HepG2 (cell line): Measurements from ENCODE around the gene ZNF24. TPM values are rescaled to one million over a fixed set of nuclear protein-coding genes. Genes with fewer than 3 reads are reported as not detected.
A peak's percentile ranks its signal among the peaks of the same experiment; 100 is the strongest.

Source experiments
- BRD4 ChIP-seq: sonication (generic); formaldehyde crosslinking; IDR thresholded peaks from 2 replicates; pipeline ENCODE4 v1.4.0; 2020; ENCODE audit warnings: missing genetic modification reagents
- JARID2 ChIP-seq: sonication (generic); formaldehyde crosslinking; IDR thresholded peaks from 2 replicates; pipeline ENCODE4 v1.8.1; 2023; ENCODE audit warnings: missing genetic modification reagents, inconsistent platforms; ENCODE audit not compliant: insufficient replicate concordance
- KAT7 ChIP-seq: IDR thresholded peaks from 2 replicates; pipeline ENCODE4 v1.6.1; 2018; ENCODE audit warnings: borderline replicate concordance, missing compliant biosample characterization
- KAT8 ChIP-seq: IDR thresholded peaks from 2 replicates; pipeline ENCODE4 v1.6.1; 2016; ENCODE audit warnings: missing genetic modification reagents, missing compliant biosample characterization
- KMT2A ChIP-seq: sonication (generic); formaldehyde crosslinking; IDR thresholded peaks from 2 replicates; pipeline ENCODE4 v1.4.0; 2020; ENCODE audit warnings: missing genetic modification reagents
- MXD4 ChIP-seq: IDR thresholded peaks from 2 replicates; pipeline ENCODE4 v1.6.1; 2016; ENCODE audit warnings: mild to moderate bottlenecking, missing biosample characterization, missing genetic modification reagents
- NCOA1 ChIP-seq: sonication (generic); formaldehyde crosslinking; IDR thresholded peaks from 2 replicates; pipeline ENCODE4 v1.9.0; 2021; ENCODE audit warnings: missing genetic modification reagents
- NRL ChIP-seq: sonication (generic); formaldehyde crosslinking; IDR thresholded peaks from 2 replicates; pipeline ENCODE4 v1.5.0; 2020; ENCODE audit warnings: missing genetic modification reagents, mild to moderate bottlenecking, moderate library complexity, borderline replicate concordance
- RBFOX2 ChIP-seq: fragments of 200-400 bp; formaldehyde crosslinking; IDR thresholded peaks from 2 replicates; pipeline ENCODE4 v1.6.1; 2017; ENCODE audit warnings: low read depth, mild to moderate bottlenecking, low read length
- RXRB ChIP-seq: IDR thresholded peaks from 2 replicates; pipeline ENCODE4 v1.6.1; 2016; ENCODE audit warnings: borderline replicate concordance, missing genetic modification reagents, missing compliant biosample characterization
- SIN3A ChIP-seq: IDR thresholded peaks from 2 replicates; pipeline ENCODE4 v1.6.1; 2011; ENCODE audit warnings: low read depth, mild to moderate bottlenecking, control low read depth, low read length, borderline replicate concordance
- ZBTB21 ChIP-seq: sonication (generic); formaldehyde crosslinking; IDR thresholded peaks from 2 replicates; pipeline ENCODE4 v1.4.0; 2020; ENCODE audit warnings: missing genetic modification reagents
- ZNF235 ChIP-seq: sonication (generic); formaldehyde crosslinking; IDR thresholded peaks from 2 replicates; pipeline ENCODE4 v1.8.1; 2023; ENCODE audit warnings: mild to moderate bottlenecking, missing genetic modification reagents, borderline replicate concordance
- ZNF274 ChIP-seq: sonication (generic); formaldehyde crosslinking; IDR thresholded peaks from 2 replicates; pipeline ENCODE4 v1.5.1; 2020; ENCODE audit warnings: mild to moderate bottlenecking, missing genetic modification reagents
- ZNF607 ChIP-seq: sonication (generic); formaldehyde crosslinking; IDR thresholded peaks from 2 replicates; pipeline ENCODE4 v1.5.1; 2020; ENCODE audit warnings: missing genetic modification reagents, mild to moderate bottlenecking, borderline replicate concordance
- polyA plus RNA-seq, 8 experiments: library from polyadenylated mRNA; depleted of rRNA in 3 of 8; stranded (reverse) in 7 of 8; unstranded in 1 of 8; fragments of >200 nt; fragmentation: Illumina TruSeq in 4 of 8; extraction: Trizol in 4 of 8; gene quantifications; 2 replicates each; pipeline versions ENCODE4 v1.2.1 to v1.2.3, GENCODE V29; 2011 to 2016; ENCODE audit warnings: low read depth in 4 of 8, missing spikeins in 1 of 8, mixed read lengths in 1 of 8; ENCODE audit not compliant: insufficient read depth in 1 of 8
- total RNA-seq, 5 experiments: library from RNA; depleted of rRNA; stranded (reverse); fragments of >200 nt; fragmentation: Illumina TruSeq; extraction: Trizol; gene quantifications; 2 replicates each; pipeline ENCODE4 v1.2.3, GENCODE V29; 2016; ENCODE audit warnings: low read depth in 1 of 5
- TF ChIP-seq, protein P1 (sequence below): sonication (generic); formaldehyde crosslinking; IDR thresholded peaks from 2 replicates; pipeline ENCODE4 v1.5.0; 2020; ENCODE audit warnings: mild to moderate bottlenecking, missing genetic modification reagents, borderline replicate concordance
- TF ChIP-seq, protein P2 (sequence below): sonication (generic); formaldehyde crosslinking; IDR thresholded peaks from 2 replicates; pipeline ENCODE4 v1.9.0; 2022; ENCODE audit warnings: missing genetic modification reagents, mild to moderate bottlenecking, borderline replicate concordance
- TF ChIP-seq, protein P3 (sequence below): sonication (generic); IDR thresholded peaks from 2 replicates; pipeline ENCODE4 v1.6.1; 2016; ENCODE audit warnings: low read depth, borderline replicate concordance
- TF ChIP-seq, protein P4 (sequence below): sonication (generic); formaldehyde crosslinking; IDR thresholded peaks from 2 replicates; pipeline ENCODE4 v1.8.0; 2022; ENCODE audit warnings: low read depth, missing genetic modification reagents

The ZNF24 gene
- total and polyA plus RNA-seq, 2 of the 13 experiments (the other 11 are each of a cell fraction or from before 2014, with no cell fraction given): 19.5 to 41.1 TPM

- TF ChIP-seq, protein P1, sequence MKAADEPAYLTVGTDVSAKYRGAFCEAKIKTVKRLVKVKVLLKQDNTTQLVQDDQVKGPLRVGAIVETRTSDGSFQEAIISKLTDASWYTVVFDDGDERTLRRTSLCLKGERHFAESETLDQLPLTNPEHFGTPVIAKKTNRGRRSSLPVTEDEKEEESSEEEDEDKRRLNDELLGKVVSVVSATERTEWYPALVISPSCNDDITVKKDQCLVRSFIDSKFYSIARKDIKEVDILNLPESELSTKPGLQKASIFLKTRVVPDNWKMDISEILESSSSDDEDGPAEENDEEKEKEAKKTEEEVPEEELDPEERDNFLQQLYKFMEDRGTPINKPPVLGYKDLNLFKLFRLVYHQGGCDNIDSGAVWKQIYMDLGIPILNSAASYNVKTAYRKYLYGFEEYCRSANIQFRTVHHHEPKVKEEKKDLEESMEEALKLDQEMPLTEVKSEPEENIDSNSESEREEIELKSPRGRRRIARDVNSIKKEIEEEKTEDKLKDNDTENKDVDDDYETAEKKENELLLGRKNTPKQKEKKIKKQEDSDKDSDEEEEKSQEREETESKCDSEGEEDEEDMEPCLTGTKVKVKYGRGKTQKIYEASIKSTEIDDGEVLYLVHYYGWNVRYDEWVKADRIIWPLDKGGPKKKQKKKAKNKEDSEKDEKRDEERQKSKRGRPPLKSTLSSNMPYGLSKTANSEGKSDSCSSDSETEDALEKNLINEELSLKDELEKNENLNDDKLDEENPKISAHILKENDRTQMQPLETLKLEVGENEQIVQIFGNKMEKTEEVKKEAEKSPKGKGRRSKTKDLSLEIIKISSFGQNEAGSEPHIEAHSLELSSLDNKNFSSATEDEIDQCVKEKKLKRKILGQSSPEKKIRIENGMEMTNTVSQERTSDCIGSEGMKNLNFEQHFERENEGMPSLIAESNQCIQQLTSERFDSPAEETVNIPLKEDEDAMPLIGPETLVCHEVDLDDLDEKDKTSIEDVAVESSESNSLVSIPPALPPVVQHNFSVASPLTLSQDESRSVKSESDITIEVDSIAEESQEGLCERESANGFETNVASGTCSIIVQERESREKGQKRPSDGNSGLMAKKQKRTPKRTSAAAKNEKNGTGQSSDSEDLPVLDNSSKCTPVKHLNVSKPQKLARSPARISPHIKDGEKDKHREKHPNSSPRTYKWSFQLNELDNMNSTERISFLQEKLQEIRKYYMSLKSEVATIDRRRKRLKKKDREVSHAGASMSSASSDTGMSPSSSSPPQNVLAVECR (CRISPR knock-in tag): peak; percentile 89
- TF ChIP-seq, protein P2, sequence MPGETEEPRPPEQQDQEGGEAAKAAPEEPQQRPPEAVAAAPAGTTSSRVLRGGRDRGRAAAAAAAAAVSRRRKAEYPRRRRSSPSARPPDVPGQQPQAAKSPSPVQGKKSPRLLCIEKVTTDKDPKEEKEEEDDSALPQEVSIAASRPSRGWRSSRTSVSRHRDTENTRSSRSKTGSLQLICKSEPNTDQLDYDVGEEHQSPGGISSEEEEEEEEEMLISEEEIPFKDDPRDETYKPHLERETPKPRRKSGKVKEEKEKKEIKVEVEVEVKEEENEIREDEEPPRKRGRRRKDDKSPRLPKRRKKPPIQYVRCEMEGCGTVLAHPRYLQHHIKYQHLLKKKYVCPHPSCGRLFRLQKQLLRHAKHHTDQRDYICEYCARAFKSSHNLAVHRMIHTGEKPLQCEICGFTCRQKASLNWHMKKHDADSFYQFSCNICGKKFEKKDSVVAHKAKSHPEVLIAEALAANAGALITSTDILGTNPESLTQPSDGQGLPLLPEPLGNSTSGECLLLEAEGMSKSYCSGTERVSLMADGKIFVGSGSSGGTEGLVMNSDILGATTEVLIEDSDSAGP: peak; percentile 60; the same call in 1 of the 2 replicates
- TF ChIP-seq KMT2A (CRISPR knock-in tag) (0 out of 2 replicates have a peak, but pooled peaks have one; percentile 27), SIN3A (peak; percentile 88; the same call in 1 of the 2 replicates), KAT8 (CRISPR knock-in tag) (peak; percentile 56), KAT7 (CRISPR knock-in tag) (peak; percentile 62; the same call in 1 of the 2 replicates), MXD4 (CRISPR knock-in tag) (peak; percentile 54; the same call in 1 of the 2 replicates), ZNF235 (0 out of 2 replicates have a peak, but pooled peaks have one; percentile 60), ZNF274 (CRISPR knock-in tag) (0 out of 2 replicates have a peak, but pooled peaks have one; percentile 12), RXRB (CRISPR knock-in tag) (no peak), NCOA1 (peak; percentile 81; the same call in 1 of the 2 replicates), ZNF607 (CRISPR knock-in tag) (0 out of 2 replicates have a peak, but pooled peaks have one; percentile 40), JARID2 (CRISPR knock-in tag) (no peak), BRD4 (0 out of 2 replicates have a peak, but pooled peaks have one; percentile 26), RBFOX2 (peak; percentile 68), ZBTB21 (no peak), NRL (CRISPR knock-in tag) (no peak)
- TF ChIP-seq, protein P3, sequence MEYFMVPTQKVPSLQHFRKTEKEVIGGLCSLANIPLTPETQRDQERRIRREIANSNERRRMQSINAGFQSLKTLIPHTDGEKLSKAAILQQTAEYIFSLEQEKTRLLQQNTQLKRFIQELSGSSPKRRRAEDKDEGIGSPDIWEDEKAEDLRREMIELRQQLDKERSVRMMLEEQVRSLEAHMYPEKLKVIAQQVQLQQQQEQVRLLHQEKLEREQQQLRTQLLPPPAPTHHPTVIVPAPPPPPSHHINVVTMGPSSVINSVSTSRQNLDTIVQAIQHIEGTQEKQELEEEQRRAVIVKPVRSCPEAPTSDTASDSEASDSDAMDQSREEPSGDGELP: peak; percentile 88
- TF ChIP-seq, protein P4, sequence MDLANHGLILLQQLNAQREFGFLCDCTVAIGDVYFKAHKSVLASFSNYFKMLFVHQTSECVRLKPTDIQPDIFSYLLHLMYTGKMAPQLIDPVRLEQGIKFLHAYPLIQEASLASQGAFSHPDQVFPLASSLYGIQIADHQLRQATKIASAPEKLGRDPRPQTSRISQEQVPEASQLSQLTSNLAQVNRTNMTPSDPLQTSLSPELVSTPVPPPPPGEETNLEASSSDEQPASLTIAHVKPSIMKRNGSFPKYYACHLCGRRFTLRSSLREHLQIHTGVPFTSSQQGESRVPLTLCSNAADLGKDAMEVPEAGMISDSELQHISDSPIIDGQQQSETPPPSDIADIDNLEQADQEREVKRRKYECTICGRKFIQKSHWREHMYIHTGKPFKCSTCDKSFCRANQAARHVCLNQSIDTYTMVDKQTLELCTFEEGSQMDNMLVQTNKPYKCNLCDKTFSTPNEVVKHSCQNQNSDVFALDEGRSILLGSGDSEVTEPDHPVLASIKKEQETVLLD: no peak
Observed at GRCh38 chr18:35376742-35377695, 32.8 kb upstream of the ZNF24 start, which contains the start of gene ZNF396 (continued).
